OCI-LY3 (cell line): ENCODE measurements around the gene LAMC1.

Source experiments
- H2AFZ ChIP-seq: fragments of 200-600, 300-600 bp; shearing (Covaris generic); 2 replicates; pipeline ENCODE4 v1.6.0; 2014; ENCODE audit warnings: antibody characterized with exemption, low read depth, low read length
- H3K27ac ChIP-seq: fragments of 200-600, 300-600 bp; sonication (generic); 2 replicates; pipeline ENCODE4 v1.5.1; 2014; ENCODE audit warnings: mild to moderate bottlenecking, low read length, moderate library complexity, mixed read lengths
- H3K27me3 ChIP-seq: fragments of 200-600, 300-600 bp; sonication (generic); 2 replicates; pipeline ENCODE4 v1.6.1; 2014; ENCODE audit warnings: low read depth, low read length, mixed read lengths
- H3K36me3 ChIP-seq: fragments of 200-600, 300-600 bp; sonication (generic); replicated peaks from 2 replicates; pipeline ENCODE3; 2014; ENCODE audit warnings: low read depth, low read length, mixed read lengths
- H3K4me1 ChIP-seq: fragments of 300-600, 200-600 bp; sonication (generic); 2 replicates; pipeline ENCODE4 v1.6.1; 2014; ENCODE audit warnings: low read length, mixed read lengths
- H3K4me2 ChIP-seq: fragments of 200-600, 300-600 bp; sonication (generic); 2 replicates; pipeline ENCODE4 v1.6.1; 2014; ENCODE audit warnings: low read length, mixed read lengths
- H3K4me3 ChIP-seq: fragments of 300-600, 200-600 bp; sonication (generic); 2 replicates; pipeline ENCODE4 v1.5.1; 2014; ENCODE audit warnings: antibody characterized with exemption, mild to moderate bottlenecking, low read length, moderate library complexity
- H3K79me2 ChIP-seq: fragments of 300-600, 200-600 bp; shearing (Covaris generic); 2 replicates; pipeline ENCODE4 v1.6.1; 2014; ENCODE audit warnings: mild to moderate bottlenecking, low read length, mixed read lengths
- H3K9ac ChIP-seq: fragments of 300-600, 200-600 bp; shearing (Covaris generic); 2 replicates; pipeline ENCODE4 v1.6.0; 2014; ENCODE audit warnings: mild to moderate bottlenecking, low read length, moderate library complexity
- H3K9me3 ChIP-seq: fragments of 200-600, 300-600 bp; shearing (Covaris generic); 2 replicates; pipeline ENCODE4 v1.6.1; 2014; ENCODE audit warnings: low read length, mixed read lengths; ENCODE audit not compliant: insufficient read depth
- H4K20me1 ChIP-seq: fragments of 200-600, 300-600 bp; sonication (generic); 2 replicates; pipeline ENCODE4 v1.6.1; 2016; ENCODE audit warnings: low read length, mixed read lengths; ENCODE audit not compliant: insufficient read depth
- EZH2phosphoT487 ChIP-seq: fragments of 200-600 bp; shearing (Covaris generic); IDR thresholded peaks from 2 replicates; pipeline ENCODE4 v1.6.1; 2018; ENCODE audit warnings: antibody characterized with exemption, mixed run types, low read depth
- TF ChIP-seq, protein P1 (sequence below): fragments of 200-600, 300-600 bp; sonication (generic); IDR thresholded peaks from 2 replicates; pipeline ENCODE4 v1.5.1; 2014; ENCODE audit warnings: antibody characterized with exemption, low read length, low read depth

LAMC1 gene

GRCh38 chr1:183019860-183020259 lies 3.4 kb upstream of the LAMC1 start:
- no peak for TF ChIP-seq EZH2phosphoT487
- TF ChIP-seq, protein P1, sequence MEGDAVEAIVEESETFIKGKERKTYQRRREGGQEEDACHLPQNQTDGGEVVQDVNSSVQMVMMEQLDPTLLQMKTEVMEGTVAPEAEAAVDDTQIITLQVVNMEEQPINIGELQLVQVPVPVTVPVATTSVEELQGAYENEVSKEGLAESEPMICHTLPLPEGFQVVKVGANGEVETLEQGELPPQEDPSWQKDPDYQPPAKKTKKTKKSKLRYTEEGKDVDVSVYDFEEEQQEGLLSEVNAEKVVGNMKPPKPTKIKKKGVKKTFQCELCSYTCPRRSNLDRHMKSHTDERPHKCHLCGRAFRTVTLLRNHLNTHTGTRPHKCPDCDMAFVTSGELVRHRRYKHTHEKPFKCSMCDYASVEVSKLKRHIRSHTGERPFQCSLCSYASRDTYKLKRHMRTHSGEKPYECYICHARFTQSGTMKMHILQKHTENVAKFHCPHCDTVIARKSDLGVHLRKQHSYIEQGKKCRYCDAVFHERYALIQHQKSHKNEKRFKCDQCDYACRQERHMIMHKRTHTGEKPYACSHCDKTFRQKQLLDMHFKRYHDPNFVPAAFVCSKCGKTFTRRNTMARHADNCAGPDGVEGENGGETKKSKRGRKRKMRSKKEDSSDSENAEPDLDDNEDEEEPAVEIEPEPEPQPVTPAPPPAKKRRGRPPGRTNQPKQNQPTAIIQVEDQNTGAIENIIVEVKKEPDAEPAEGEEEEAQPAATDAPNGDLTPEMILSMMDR: no peak
- Histone ChIP-seq H3K79me2 (peaks cover 9% of the 10 kb centered on the region), H3K27ac (no peak overlapping the region), H2AFZ (no peak overlapping the region), H3K4me2 (no peak overlapping the region), H3K4me1 (peaks cover 11% of the 10 kb centered on the region), H3K9ac (no peak overlapping the region), H3K27me3 (peaks cover 16% of the 10 kb centered on the region; the same call in 1 of the 2 replicates), H3K4me3 (no peak overlapping the region), H3K9me3 (no peaks in the 10 kb centered on the region), H4K20me1 (peaks cover 7% of the 10 kb centered on the region), H3K36me3 (no peaks in the 10 kb centered on the region)

GRCh38 chr1:183021405-183022201 lies 1.6 kb upstream of the LAMC1 start:
- Histone ChIP-seq H3K4me3 (peak overlapping the region; percentile 83), H3K79me2 (peaks cover 24% of the 10 kb centered on the region), H3K4me2 (peak overlapping the region; percentile 89), H3K36me3 (no peaks in the 10 kb centered on the region), H3K4me1 (peaks cover 28% of the 10 kb centered on the region), H2AFZ (peak overlapping the region; percentile 73), H3K27me3 (peaks cover 16% of the 10 kb centered on the region; the same call in 1 of the 2 replicates), H4K20me1 (peaks cover 21% of the 10 kb centered on the region), H3K9me3 (no peaks in the 10 kb centered on the region), H3K27ac (peak overlapping the region; percentile 68; the same call in 1 of the 2 replicates), H3K9ac (peak overlapping the region; percentile 81)
- TF ChIP-seq EZH2phosphoT487: no peak
- TF ChIP-seq, protein P1: no peak

GRCh38 chr1:183022202-183023145 lies 746 bp upstream of the LAMC1 start:
- Histone ChIP-seq H3K79me2 (peaks cover 30% of the 10 kb centered on the region), H3K27ac (peak overlapping the region; percentile 68), H3K9ac (peak overlapping the region; percentile 81), H3K4me1 (peaks cover 37% of the 10 kb centered on the region), H3K27me3 (peaks cover 12% of the 10 kb centered on the region; the same call in 1 of the 2 replicates), H3K36me3 (no peaks in the 10 kb centered on the region), H4K20me1 (peaks cover 29% of the 10 kb centered on the region), H3K4me3 (peak overlapping the region; percentile 83), H3K9me3 (no peaks in the 10 kb centered on the region), H2AFZ (peak overlapping the region; percentile 73), H3K4me2 (peak overlapping the region; percentile 89)
- TF ChIP-seq EZH2phosphoT487: no peak
- TF ChIP-seq, protein P1: no peak
